ENCODE measurements around the gene ERBB4.

DNA sequence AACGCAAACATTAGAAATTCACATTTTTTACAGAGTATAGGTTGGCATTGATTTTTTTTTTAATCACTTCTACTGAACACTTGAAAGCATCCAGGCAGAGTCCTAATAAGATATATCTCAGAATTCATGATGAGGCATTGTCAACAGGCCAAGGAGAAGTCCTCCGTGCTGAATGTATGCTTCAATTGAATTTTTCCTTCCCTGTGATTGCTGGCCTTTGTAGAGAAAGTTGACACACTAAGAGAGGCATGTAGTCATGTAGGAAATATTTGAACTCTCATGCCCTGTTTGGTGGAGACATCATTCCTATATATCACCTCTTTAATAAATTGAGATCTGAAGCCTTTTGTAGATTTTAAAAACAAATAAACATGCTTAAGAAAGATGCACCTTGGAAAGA lies 1137.3 kb downstream of the ERBB4 start:
- TF ChIP-seq, protein P1, sequence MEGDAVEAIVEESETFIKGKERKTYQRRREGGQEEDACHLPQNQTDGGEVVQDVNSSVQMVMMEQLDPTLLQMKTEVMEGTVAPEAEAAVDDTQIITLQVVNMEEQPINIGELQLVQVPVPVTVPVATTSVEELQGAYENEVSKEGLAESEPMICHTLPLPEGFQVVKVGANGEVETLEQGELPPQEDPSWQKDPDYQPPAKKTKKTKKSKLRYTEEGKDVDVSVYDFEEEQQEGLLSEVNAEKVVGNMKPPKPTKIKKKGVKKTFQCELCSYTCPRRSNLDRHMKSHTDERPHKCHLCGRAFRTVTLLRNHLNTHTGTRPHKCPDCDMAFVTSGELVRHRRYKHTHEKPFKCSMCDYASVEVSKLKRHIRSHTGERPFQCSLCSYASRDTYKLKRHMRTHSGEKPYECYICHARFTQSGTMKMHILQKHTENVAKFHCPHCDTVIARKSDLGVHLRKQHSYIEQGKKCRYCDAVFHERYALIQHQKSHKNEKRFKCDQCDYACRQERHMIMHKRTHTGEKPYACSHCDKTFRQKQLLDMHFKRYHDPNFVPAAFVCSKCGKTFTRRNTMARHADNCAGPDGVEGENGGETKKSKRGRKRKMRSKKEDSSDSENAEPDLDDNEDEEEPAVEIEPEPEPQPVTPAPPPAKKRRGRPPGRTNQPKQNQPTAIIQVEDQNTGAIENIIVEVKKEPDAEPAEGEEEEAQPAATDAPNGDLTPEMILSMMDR (IDR thresholded peaks at IDR 0.05), result no peak
- TF ChIP-seq POLR2AphosphoS5 (IDR thresholded peaks at IDR 0.05; ENCODE audit: low read depth, low read length) (no peak), SIN3A (IDR thresholded peaks at IDR 0.05; ENCODE audit: borderline replicate concordance, insufficient read depth, low read depth, low read length) (no peak), TCF7L2 (IDR thresholded peaks at IDR 0.05; ENCODE audit: low read depth, low read length) (no peak)
- TF ChIP-seq, protein P2, sequence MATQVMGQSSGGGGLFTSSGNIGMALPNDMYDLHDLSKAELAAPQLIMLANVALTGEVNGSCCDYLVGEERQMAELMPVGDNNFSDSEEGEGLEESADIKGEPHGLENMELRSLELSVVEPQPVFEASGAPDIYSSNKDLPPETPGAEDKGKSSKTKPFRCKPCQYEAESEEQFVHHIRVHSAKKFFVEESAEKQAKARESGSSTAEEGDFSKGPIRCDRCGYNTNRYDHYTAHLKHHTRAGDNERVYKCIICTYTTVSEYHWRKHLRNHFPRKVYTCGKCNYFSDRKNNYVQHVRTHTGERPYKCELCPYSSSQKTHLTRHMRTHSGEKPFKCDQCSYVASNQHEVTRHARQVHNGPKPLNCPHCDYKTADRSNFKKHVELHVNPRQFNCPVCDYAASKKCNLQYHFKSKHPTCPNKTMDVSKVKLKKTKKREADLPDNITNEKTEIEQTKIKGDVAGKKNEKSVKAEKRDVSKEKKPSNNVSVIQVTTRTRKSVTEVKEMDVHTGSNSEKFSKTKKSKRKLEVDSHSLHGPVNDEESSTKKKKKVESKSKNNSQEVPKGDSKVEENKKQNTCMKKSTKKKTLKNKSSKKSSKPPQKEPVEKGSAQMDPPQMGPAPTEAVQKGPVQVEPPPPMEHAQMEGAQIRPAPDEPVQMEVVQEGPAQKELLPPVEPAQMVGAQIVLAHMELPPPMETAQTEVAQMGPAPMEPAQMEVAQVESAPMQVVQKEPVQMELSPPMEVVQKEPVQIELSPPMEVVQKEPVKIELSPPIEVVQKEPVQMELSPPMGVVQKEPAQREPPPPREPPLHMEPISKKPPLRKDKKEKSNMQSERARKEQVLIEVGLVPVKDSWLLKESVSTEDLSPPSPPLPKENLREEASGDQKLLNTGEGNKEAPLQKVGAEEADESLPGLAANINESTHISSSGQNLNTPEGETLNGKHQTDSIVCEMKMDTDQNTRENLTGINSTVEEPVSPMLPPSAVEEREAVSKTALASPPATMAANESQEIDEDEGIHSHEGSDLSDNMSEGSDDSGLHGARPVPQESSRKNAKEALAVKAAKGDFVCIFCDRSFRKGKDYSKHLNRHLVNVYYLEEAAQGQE (IDR thresholded peaks at IDR 0.05; ENCODE audit: insufficient read depth in 1 of 2, low read depth in 2 of 2, low read length in 1 of 2), result no peak
